GM06990 (cell line): ENCODE measurements around the gene C4A.

Experiments used
- DNase-seq: peaks from one replicate; pipeline ENCODE4 v3.0.0-alpha.2; 2011; ENCODE audit not compliant: insufficient read length; ENCODE audit errors: extremely low read depth
- H3K27me3 ChIP-seq: replicated peaks from 2 replicates; pipeline ENCODE4 v1.6.0; 2011; ENCODE audit warnings: low read length; ENCODE audit not compliant: control insufficient read depth, insufficient read depth
- H3K36me3 ChIP-seq: 2 replicates; pipeline ENCODE4 v1.5.1; 2011; ENCODE audit warnings: low read length; ENCODE audit not compliant: control insufficient read depth, insufficient read depth
- H3K4me3 ChIP-seq: replicated peaks from 2 replicates; pipeline ENCODE4 v1.5.1; 2011; ENCODE audit warnings: low read depth, mild to moderate bottlenecking, control low read depth, low read length
- CTCF ChIP-seq: IDR thresholded peaks from 2 replicates; pipeline ENCODE4 v1.5.1; 2011; ENCODE audit warnings: low read length, control low read depth, mild to moderate bottlenecking, inconsistent platforms; ENCODE audit not compliant: insufficient read depth, poor library complexity, severe bottlenecking

C4A gene

GRCh38 chr6:31945154-31945506 is 36.7 kb upstream of the C4A start:
- Histone ChIP-seq H3K27me3 (peaks cover 1% of the 10 kb centered on the region; the same call in 1 of the 2 replicates), H3K36me3 (no peaks in the 10 kb centered on the region), H3K4me3 (no peak overlapping the region)
- DNase-seq: no peak
- TF ChIP-seq CTCF: no peak

GRCh38 chr6:31945507-31946369 is 36.1 kb upstream of the C4A start, which contains the start of gene CFB:
TSS of gene CFB (plus strand) at chr6:31946095. CDS start at chr6:31946222, 127 bp downstream.
- no peak for TF ChIP-seq CTCF
- Histone ChIP-seq H3K4me3 (no peak within 1 kb of the TSS), H3K27me3 (peaks cover 1% of the 10 kb centered on the region; the same call in 1 of the 2 replicates), H3K36me3 (no peaks in the 10 kb centered on the region)
- DNase-seq: no peak

- no peak for TF ChIP-seq CTCF
- H3K27me3 ChIP-seq: peaks cover 1% of the 10 kb centered on the region; the same call in 1 of the 2 replicates
- DNase-seq: no peak
- no peaks in the 10 kb centered on the region; the same call in 1 of the 2 replicates for H3K36me3 ChIP-seq
- no peak overlapping the region for H3K4me3 ChIP-seq
These were observed 35.4 kb upstream of the C4A start for GRCh38 chr6:31946370-31946885.

- H3K36me3 ChIP-seq: peaks cover 4% of the 10 kb centered on the region; the same call in 1 of the 2 replicates
These were observed 34.7 kb upstream of the C4A start for GRCh38 chr6:31947070-31947675.

GRCh38 chr6:31947864-31948263 is 34.0 kb upstream of the C4A start:
- no peak for DNase-seq
- Histone ChIP-seq H3K36me3 (peaks cover 5% of the 10 kb centered on the region; the same call in 1 of the 2 replicates), H3K27me3 (peaks cover 1% of the 10 kb centered on the region; the same call in 1 of the 2 replicates), H3K4me3 (no peak overlapping the region)
- no peak for TF ChIP-seq CTCF

More at GRCh38 chr6:31947070-31947675, 34.7 kb upstream of the C4A start:
- Histone ChIP-seq H3K4me3 (no peak overlapping the region), H3K27me3 (peaks cover 1% of the 10 kb centered on the region; the same call in 1 of the 2 replicates)
- no peak for DNase-seq
- TF ChIP-seq CTCF: no peak
